Kidney (tissue), 14 donors: Measurements from ENCODE around the gene ZFP36L2. TPM values are rescaled to one million over a fixed set of nuclear protein-coding genes. Genes with fewer than 3 reads are reported as not detected.

Experiments used
- DNase-seq, 5 donors: peaks; one replicate each; pipeline ENCODE4 v3.0.0-alpha.2; 2013 to 2020
- FAIRE-seq: peaks from 2 replicates; lab custom pipeline; 2012; peaks lifted over from hg19 to GRCh38; lab: Jason Lieb, UNC
- H3K27ac ChIP-seq, 2 donors: one replicate each; pipeline ENCODE4 v1.7.0; 2013; ENCODE audit warnings: low read depth in 2 of 2, low read length in 2 of 2, inconsistent platforms in 1 of 2
- H3K27me3 ChIP-seq: one replicate; pipeline ENCODE4 v1.7.1; 2013; ENCODE audit warnings: low read length, inconsistent platforms; ENCODE audit not compliant: control insufficient read depth, insufficient read depth
- H3K36me3 ChIP-seq, 3 donors: one replicate each; pipeline versions ENCODE4 v1.7.0 to v1.7.1; 2013; ENCODE audit warnings: low read length in 3 of 3, control low read depth in 1 of 3, inconsistent platforms in 1 of 3; ENCODE audit not compliant: insufficient read depth in 3 of 3, control insufficient read depth in 2 of 3
- H3K4me1 ChIP-seq, 3 donors: one replicate each; pipeline versions ENCODE4 v1.7.0 to v1.7.1; 2013; ENCODE audit warnings: low read length in 3 of 3, inconsistent platforms in 1 of 3, low read depth in 1 of 3; ENCODE audit not compliant: control insufficient read depth in 2 of 3, insufficient read depth in 2 of 3
- H3K4me3 ChIP-seq, 3 donors: one replicate each; pipeline versions ENCODE4 v1.7.0 to v1.8.1; 2013; ENCODE audit warnings: low read length in 3 of 3, control low read depth in 1 of 3, inconsistent platforms in 1 of 3
- H3K9ac ChIP-seq, 3 donors: one replicate each; pipeline versions ENCODE4 v1.7.0 to v1.7.1; 2013; ENCODE audit warnings: low read length in 3 of 3, control low read depth in 1 of 3, inconsistent platforms in 1 of 3
- H3K9me3 ChIP-seq, 3 donors: one replicate each; pipeline versions ENCODE4 v1.7.0 to v1.7.1; 2013; ENCODE audit warnings: low read length in 3 of 3, control low read depth in 1 of 3, inconsistent platforms in 1 of 3; ENCODE audit not compliant: control insufficient read depth in 2 of 3, insufficient read depth in 1 of 3
- CTCF ChIP-seq: IDR thresholded peaks from 3 replicates; pipeline ENCODE4 v1.5.1; 2012; ENCODE audit warnings: mild to moderate bottlenecking, moderate library complexity, borderline replicate concordance; ENCODE audit not compliant: insufficient read depth; ENCODE audit errors: extremely low read depth
- intact Hi-C: fragments of 100-400 bp; cut with DNase I; formaldehyde crosslinking; loops from one replicate; pipeline ENCODE4 v1.11.1; 2022
- polyA plus RNA-seq: library from polyadenylated mRNA; stranded (reverse); fragments of 350-450 nt; fragmentation: Illumina TruSeq; extraction: RNeasy Lipid Tissue Mini Kit (QIAGEN cat#74804); gene quantifications from one replicate; pipeline ENCODE4 v1.2.3, GENCODE V29; 2014; ENCODE audit warnings: low read depth, low replicate concordance; ENCODE audit not compliant: insufficient read depth
- total RNA-seq: library from RNA; stranded (reverse); fragmentation: NEBNext Ultra II Directional; extraction: Animal tissue kit (Norgen Biotek cat#: 25700); gene quantifications from one replicate; pipeline ENCODE4 v1.2.1, GENCODE V29; 2021
- donor health status: control.
- donor health status: control.
- donor health status: control.
- donor health status: control.
- donor health status: control.
- donor health status: DM: yes; HTN: yes; CAD: no.
- donor health status: Normal renal cell carcinoma (clear cell type).

Gene ZFP36L2
- total and polyA plus RNA-seq, 2 donors from 2014 or later: 35.4 to 247 TPM

DNA sequence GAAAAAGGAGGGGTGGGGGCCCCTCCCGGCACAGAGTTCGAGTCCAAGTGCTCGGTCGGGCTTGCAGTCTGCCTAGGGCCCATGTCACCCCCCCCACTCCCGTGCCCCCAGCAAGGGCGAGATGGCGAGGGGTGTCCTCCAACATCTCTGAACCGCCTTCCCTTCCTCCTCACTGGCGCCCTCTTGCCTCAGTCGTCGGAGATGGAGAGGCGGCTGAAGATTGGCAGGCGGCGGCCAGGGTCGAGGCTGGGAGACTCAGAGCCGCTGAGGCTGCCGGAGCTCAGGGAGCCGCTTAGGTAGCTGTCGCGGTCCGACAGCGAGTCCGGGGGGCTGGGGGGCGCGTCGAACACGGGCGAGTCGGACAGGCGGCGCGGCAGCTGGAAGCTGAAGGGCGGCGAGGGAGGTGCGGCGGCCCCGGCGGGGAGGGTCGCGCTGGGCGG is 2.3 kb downstream of the ZFP36L2 start:
- Histone ChIP-seq H3K9me3 (no peaks in the 10 kb centered on the region), H3K4me3 (peak overlapping the region; percentile 87 to 92 (median 89)), H3K4me1 (peaks cover 13 to 37% (median 25%) of the 10 kb centered on the region in 3 donors), H3K9ac (peak overlapping the region; percentile 59 to 87 (median 85)), H3K36me3 (peaks cover 3 to 18% (median 5%) of the 10 kb centered on the region in 3 donors), H3K27me3 (no peaks in the 10 kb centered on the region), H3K27ac (peak overlapping the region; percentile 98 to 99)
- peak; percentile 19 for TF ChIP-seq CTCF
- FAIRE-seq: no peak
- intact Hi-C loops: loop anchor here (10.0 kb wide), 1 partner anchor 269 kb away; no protein-coding TSS in a partner anchor
- DNase-seq: peak; percentile 83 to 93 (median 90)

- FAIRE-seq: no peak
- no peak for TF ChIP-seq CTCF
- Histone ChIP-seq H3K4me3 (peak overlapping the region; percentile 87 to 92 (median 89)), H3K9me3 (no peaks in the 10 kb centered on the region), H3K27me3 (no peaks in the 10 kb centered on the region), H3K27ac (peak overlapping the region; percentile 98 to 99), H3K9ac (peak overlapping the region; percentile 85 to 90 (median 87)), H3K36me3 (peaks cover 3 to 18% (median 5%) of the 10 kb centered on the region in 3 donors), H3K4me1 (peaks cover 16 to 36% (median 25%) of the 10 kb centered on the region in 3 donors)
- DNase-seq: peak in 2 of 5 donors; percentile 9 to 45
- intact Hi-C loops: loop anchor here (10.0 kb wide), 1 partner anchor 269 kb away; no protein-coding TSS in a partner anchor
Measured at GRCh38 chr2:43223521-43224001, 2.8 kb downstream of the ZFP36L2 start.

- DNase-seq: no peak
- Histone ChIP-seq H3K4me1 (peaks cover 14 to 36% (median 20%) of the 10 kb centered on the region in 3 donors), H3K4me3 (peak overlapping the region; percentile 87 to 92 (median 89))
Measured at GRCh38 chr2:43222475-43223309, 3.7 kb downstream of the ZFP36L2 start.

More at GRCh38 chr2:43222475-43223309, 3.7 kb downstream of the ZFP36L2 start:
- H3K9me3 ChIP-seq: no peaks in the 10 kb centered on the region
- intact Hi-C loops: loop anchor here (10.0 kb wide), 1 partner anchor 268 kb away; no protein-coding TSS in a partner anchor
- peak overlapping the region; percentile 85 to 90 (median 87) for H3K9ac ChIP-seq
- no peaks in the 10 kb centered on the region for H3K27me3 ChIP-seq
- H3K27ac ChIP-seq: peak overlapping the region; percentile 94 to 98
- no peak for TF ChIP-seq CTCF
- FAIRE-seq: no peak
- H3K36me3 ChIP-seq: peaks cover 3 to 18% (median 5%) of the 10 kb centered on the region in 3 donors
